Measurements from ENCODE around the gene STPG3. TPM values are rescaled to one million over a fixed set of nuclear protein-coding genes. Genes with fewer than 3 reads are reported as not detected.
A peak's percentile ranks its signal among the peaks of the same experiment; 100 is the strongest.

Gene STPG3
- total and polyA plus RNA-seq, 10 donors = not detected

GRCh38 chr9:137264067-137264466 lies 13.0 kb downstream of the STPG3 start:
- peak; percentile 63 for DNase-seq
- TF ChIP-seq POLR2AphosphoS5 (IDR thresholded peaks at IDR 0.05) = peak in 1 of 3 donors; percentile 48
- no peak for TF ChIP-seq CTCF (IDR thresholded peaks at IDR 0.05 in 8 of 11, conservative IDR thresholded peaks at IDR 0.05 in 3 of 11)
- Histone ChIP-seq H3K36me3 (peaks cover 0 to 84% (median 37%) of the 10 kb centered on the region in 6 donors), H3K4me1 (peaks cover 4 to 37% (median 17%) of the 10 kb centered on the region in 6 donors), H3K4me3 (no peak overlapping the region), H3K27ac (no peak overlapping the region), H3K27me3 (replicated peaks in 1 of 7) (no peaks in the 10 kb centered on the region), H3K9me3 (no peaks in the 10 kb centered on the region)
- WGBS, 5 donors = 93 to 96% (median 95%) methylated on average over 22 of the region's 22 CpGs
- intact Hi-C loops (cut with DNase I; ENCODE audit: low total_unique reads) = no loop called here

- peaks cover 12 to 48% (median 30%) of the 10 kb centered on the region in 6 donors for H3K4me1 ChIP-seq
- H3K27ac ChIP-seq = peak overlapping the region in 1 of 8 donors; percentile 14
- H3K9me3 ChIP-seq = no peaks in the 10 kb centered on the region
- peaks cover 0 to 92% (median 36%) of the 10 kb centered on the region in 6 donors for H3K36me3 ChIP-seq
- TF ChIP-seq CTCF (IDR thresholded peaks at IDR 0.05 in 8 of 11, conservative IDR thresholded peaks at IDR 0.05 in 3 of 11) (no peak), POLR2AphosphoS5 (IDR thresholded peaks at IDR 0.05) (peak in 1 of 3 donors; percentile 34), POLR2A (IDR thresholded peaks at IDR 0.05) (no peak)
- peak; percentile 64 for DNase-seq
- 93 to 97% (median 94%) methylated on average over 9 to 29 of the region's 29 CpGs for WGBS, 5 donors
- H3K27me3 ChIP-seq (replicated peaks in 1 of 7) = no peaks in the 10 kb centered on the region
- H3K4me3 ChIP-seq = no peak overlapping the region
- intact Hi-C loops (cut with DNase I; ENCODE audit: low total_unique reads) = no loop called here
Measured at GRCh38 chr9:137265496-137266161, 14.5 kb downstream of the STPG3 start.

GRCh38 chr9:137266162-137266527 lies 15.1 kb downstream of the STPG3 start:
- Histone ChIP-seq H3K36me3 (peaks cover 0 to 93% (median 39%) of the 10 kb centered on the region in 6 donors), H3K27ac (peak overlapping the region in 1 of 8 donors; percentile 14)
- 75 to 100% (median 92%) methylated on average over 2 to 15 of the region's 15 CpGs for WGBS, 5 donors

More at GRCh38 chr9:137266162-137266527, 15.1 kb downstream of the STPG3 start:
- intact Hi-C loops (cut with DNase I; ENCODE audit: low total_unique reads) = no loop called here
- peak; percentile 65 for DNase-seq
- H3K27me3 ChIP-seq (replicated peaks in 1 of 7) = no peaks in the 10 kb centered on the region
- peak in 1 of 3 donors; percentile 30 for TF ChIP-seq POLR2AphosphoS5 (IDR thresholded peaks at IDR 0.05)
- no peak for TF ChIP-seq CTCF (IDR thresholded peaks at IDR 0.05 in 8 of 11, conservative IDR thresholded peaks at IDR 0.05 in 3 of 11)
- no peaks in the 10 kb centered on the region for H3K9me3 ChIP-seq
- no peak overlapping the region for H3K4me3 ChIP-seq
- peaks cover 12 to 53% (median 34%) of the 10 kb centered on the region in 6 donors for H3K4me1 ChIP-seq

Data from spleen (tissue), 11 donors.